Measurements from ENCODE around the gene CRTAP.

DNA sequence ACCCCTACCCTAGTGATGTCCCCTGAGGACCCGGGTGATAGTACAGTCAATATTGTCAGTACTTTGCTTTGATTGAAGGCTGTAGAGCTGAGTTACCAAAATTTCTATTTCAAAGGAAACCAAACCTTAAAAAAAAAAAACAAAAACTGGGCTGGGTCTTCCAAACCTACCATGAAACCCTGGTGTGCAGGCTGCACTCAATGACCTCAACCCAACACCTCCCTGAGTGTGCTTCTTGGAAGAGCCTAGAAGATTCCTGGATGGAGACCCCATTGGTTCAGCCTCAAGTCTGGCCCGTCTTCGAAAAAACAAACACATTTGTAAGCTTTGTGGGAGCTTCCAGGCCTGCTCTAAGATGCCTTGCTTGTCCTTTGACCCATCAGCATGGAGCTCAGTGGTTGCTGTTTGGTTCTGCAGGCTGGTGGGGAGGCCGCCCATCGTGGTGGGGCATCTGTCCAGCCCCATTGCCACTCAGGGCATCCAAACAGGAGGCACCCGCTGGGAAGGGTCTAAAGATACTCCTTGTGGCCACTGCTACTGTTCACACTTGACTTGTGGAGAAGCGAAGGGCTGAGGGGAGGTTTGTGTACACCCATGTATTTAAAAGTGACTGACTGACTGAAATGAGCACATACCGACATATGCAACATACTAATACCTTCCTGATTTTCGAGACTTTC, 32.2 kb downstream of the CRTAP start:
- TF ChIP-seq SIN3A (IDR thresholded peaks at IDR 0.05; ENCODE audit: borderline replicate concordance, insufficient read depth, low read depth, low read length): no peak
- TF ChIP-seq, protein P1, sequence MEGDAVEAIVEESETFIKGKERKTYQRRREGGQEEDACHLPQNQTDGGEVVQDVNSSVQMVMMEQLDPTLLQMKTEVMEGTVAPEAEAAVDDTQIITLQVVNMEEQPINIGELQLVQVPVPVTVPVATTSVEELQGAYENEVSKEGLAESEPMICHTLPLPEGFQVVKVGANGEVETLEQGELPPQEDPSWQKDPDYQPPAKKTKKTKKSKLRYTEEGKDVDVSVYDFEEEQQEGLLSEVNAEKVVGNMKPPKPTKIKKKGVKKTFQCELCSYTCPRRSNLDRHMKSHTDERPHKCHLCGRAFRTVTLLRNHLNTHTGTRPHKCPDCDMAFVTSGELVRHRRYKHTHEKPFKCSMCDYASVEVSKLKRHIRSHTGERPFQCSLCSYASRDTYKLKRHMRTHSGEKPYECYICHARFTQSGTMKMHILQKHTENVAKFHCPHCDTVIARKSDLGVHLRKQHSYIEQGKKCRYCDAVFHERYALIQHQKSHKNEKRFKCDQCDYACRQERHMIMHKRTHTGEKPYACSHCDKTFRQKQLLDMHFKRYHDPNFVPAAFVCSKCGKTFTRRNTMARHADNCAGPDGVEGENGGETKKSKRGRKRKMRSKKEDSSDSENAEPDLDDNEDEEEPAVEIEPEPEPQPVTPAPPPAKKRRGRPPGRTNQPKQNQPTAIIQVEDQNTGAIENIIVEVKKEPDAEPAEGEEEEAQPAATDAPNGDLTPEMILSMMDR (IDR thresholded peaks at IDR 0.05): no peak
